Naive B cell (primary cell): Measurements from ENCODE around the gene CKS1B. TPM values are rescaled to one million over a fixed set of nuclear protein-coding genes. Genes with fewer than 3 reads are reported as not detected.
A peak's percentile ranks its signal among the peaks of the same experiment; 100 is the strongest.

ENCODE experiments used
- ATAC-seq, 2 donors: fragments of 150-1000 bp; cut with Tn5 transposase; 2 replicates each; pipeline ENCODE4 v1.10.0; 2021; ENCODE audit warnings: low read depth in 2 of 2, mild to moderate bottlenecking in 2 of 2, moderate library complexity in 2 of 2
- DNase-seq: peaks from one replicate; pipeline ENCODE4 v3.0.0; 2022
- H3K27ac Mint-ChIP-seq, 6 donors: one replicate each; pipeline ENCODE4 v1.8.0; 2020 to 2022; ENCODE audit warnings: mild to moderate bottlenecking in 6 of 6, mixed read lengths in 6 of 6, moderate library complexity in 5 of 6, inconsistent platforms in 2 of 6
- H3K27me3 Mint-ChIP-seq, 3 donors: one replicate each; pipeline ENCODE4 v1.8.0; 2021 to 2022; ENCODE audit warnings: mixed read lengths in 3 of 3, mild to moderate bottlenecking in 1 of 3
- H3K36me3 Mint-ChIP-seq, 2 donors: one replicate each; pipeline ENCODE4 v1.8.0; 2020 to 2022; ENCODE audit warnings: mixed read lengths in 2 of 2, inconsistent platforms in 1 of 2, mild to moderate bottlenecking in 1 of 2
- H3K4me1 Mint-ChIP-seq, 3 donors: one replicate each; pipeline ENCODE4 v1.8.0; 2020 to 2022; ENCODE audit warnings: mixed read lengths in 3 of 3, inconsistent platforms in 1 of 3, mild to moderate bottlenecking in 1 of 3, moderate library complexity in 1 of 3
- H3K4me3 Mint-ChIP-seq, 8 donors: one replicate each; pipeline ENCODE4 v1.8.0; 2020 to 2022; ENCODE audit warnings: mild to moderate bottlenecking in 8 of 8, mixed read lengths in 8 of 8, moderate library complexity in 8 of 8, inconsistent platforms in 2 of 8
- H3K9me3 Mint-ChIP-seq, 7 donors: one replicate each; pipeline ENCODE4 v1.8.0; 2020 to 2022; ENCODE audit warnings: mixed read lengths in 7 of 7, mild to moderate bottlenecking in 5 of 7, inconsistent platforms in 2 of 7, moderate library complexity in 1 of 7
- polyA plus RNA-seq, 6 donors: library from polyadenylated mRNA; unstranded; fragments of 300-500 nt; fragmentation: Illumina TruSeq; gene quantifications; one replicate each; pipeline ENCODE4 v1.2.3, GENCODE V29; 2021; ENCODE audit warnings: low read depth in 6 of 6

The CKS1B gene
- polyA plus RNA-seq, 6 donors from 2014 or later = 117 to 196 (median 131) TPM

DNA sequence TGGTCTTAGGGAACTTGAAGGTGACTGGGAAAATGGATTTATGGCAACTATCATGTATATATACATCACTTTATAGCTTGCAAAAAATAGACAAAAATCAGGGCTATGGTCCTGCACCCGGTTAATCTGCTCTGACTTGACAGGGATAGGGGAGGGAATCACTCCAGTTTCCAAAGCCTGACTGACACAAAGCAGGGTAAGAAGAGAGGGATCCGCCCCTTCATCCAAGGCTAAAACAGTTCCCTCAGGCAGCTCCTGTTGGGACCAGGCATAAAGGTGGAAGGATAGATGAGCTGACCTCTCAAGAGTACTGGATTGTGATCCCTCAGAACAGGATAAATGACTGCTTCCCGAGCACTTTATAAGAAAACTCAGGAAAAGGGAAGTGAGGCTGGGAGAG is 19.9 kb upstream of the CKS1B start:
- Mint-ChIP-seq H3K4me3 (peak overlapping the region; percentile 89 to 98 (median 97)), H3K4me1 (peaks cover 50 to 72% (median 69%) of the 10 kb centered on the region in 3 donors), H3K27me3 (no peaks in the 10 kb centered on the region), H3K27ac (peak overlapping the region; percentile 99 to 100 (median 99)), H3K9me3 (no peaks in the 10 kb centered on the region), H3K36me3 (peaks cover 5 to 8% of the 10 kb centered on the region in 2 donors)
- DNase-seq = no peak
- no peak for ATAC-seq

- H3K36me3 Mint-ChIP-seq = peaks cover 5 to 8% of the 10 kb centered on the region in 2 donors
- H3K9me3 Mint-ChIP-seq = no peaks in the 10 kb centered on the region
- H3K27me3 Mint-ChIP-seq = no peaks in the 10 kb centered on the region
- H3K4me3 Mint-ChIP-seq = peak overlapping the region; percentile 89 to 98 (median 97)
- H3K4me1 Mint-ChIP-seq = peaks cover 50 to 76% (median 71%) of the 10 kb centered on the region in 3 donors
- ATAC-seq (peak; percentile 77 to 81), DNase-seq (peak; percentile 85)
- H3K27ac Mint-ChIP-seq = peak overlapping the region; percentile 99 to 100 (median 99)
These were observed 19.3 kb upstream of the CKS1B start for GRCh38 chr1:154955039-154955717.

DNA sequence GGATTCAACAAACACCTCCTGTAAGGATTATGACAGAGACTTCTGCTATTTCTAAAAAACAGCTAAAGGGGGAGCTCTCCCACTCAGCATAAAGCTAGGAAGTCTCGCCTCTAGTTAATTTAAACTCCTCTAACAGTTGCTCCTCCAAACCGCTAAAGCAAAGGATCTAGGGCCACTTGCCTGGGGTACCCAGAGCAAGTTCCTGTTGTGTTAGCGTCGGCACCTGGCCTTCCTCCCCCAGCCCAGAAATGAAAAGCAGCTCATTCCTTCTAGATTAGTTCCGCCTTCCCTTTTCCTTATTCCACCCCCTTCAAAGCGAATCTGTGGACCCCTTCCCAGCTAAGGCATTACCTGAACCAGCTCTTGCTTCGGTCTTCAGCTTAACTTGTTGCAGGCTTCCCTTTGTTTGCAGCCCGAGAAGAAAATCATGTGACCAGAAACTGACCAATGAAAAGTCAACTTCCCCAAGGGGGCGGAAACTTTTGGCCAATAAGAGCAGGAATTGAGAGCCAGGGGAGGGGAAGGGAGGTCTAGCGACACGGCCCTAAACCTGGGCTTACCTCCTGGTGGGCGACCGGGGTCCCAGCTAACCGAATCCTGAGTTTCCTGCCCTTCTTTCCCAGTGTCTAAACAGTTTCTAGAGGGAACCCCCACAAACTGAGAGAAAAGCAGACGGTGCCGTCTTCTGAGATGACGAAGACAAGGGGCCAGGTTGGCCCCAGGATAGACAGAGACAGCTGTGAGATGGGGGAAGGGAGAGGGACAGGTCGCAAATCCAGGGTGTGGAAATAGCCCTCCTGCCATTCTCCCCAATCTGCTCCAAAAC is 18.6 kb upstream of the CKS1B start, which contains the start of gene PBXIP1:
PBXIP1 (minus strand) TSS at position 382 of the 826 bp plus-strand sequence. CDS start 2,378 bp downstream, outside the sequence.
- ATAC-seq (peak; percentile 53 to 57), DNase-seq (peak; percentile 91)
- H3K4me1 Mint-ChIP-seq = peaks cover 45 to 77% (median 71%) of the 10 kb centered on the region in 3 donors
- no peaks in the 10 kb centered on the region for H3K27me3 Mint-ChIP-seq
- H3K9me3 Mint-ChIP-seq = no peaks in the 10 kb centered on the region
- H3K36me3 Mint-ChIP-seq = peaks cover 0 to under 1% of the 10 kb centered on the region in 2 donors
- peak within 1 kb of the TSS; percentile 99 to 100 (median 99) for H3K27ac Mint-ChIP-seq
- H3K4me3 Mint-ChIP-seq = peak within 1 kb of the TSS; percentile 89 to 98 (median 97)

DNA sequence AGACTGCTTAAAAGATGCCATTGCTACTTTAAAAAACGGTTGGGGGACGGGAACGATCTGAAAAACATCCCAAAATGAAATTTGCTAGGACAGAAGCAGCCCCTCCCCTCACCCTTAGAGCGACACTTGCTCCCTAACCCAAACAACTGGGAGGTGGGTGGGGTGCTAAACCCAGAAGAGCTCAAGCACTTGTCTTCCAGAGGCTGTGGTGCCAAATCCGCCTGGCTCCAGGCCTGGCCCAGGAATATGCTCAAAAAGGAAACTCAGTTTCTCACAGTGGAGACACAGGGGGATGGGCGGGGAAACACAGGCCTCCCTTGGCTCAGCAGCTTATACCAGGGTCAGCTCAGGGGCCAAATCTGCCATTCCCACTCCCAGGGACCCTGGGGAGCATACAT is 17.9 kb upstream of the CKS1B start:
- ATAC-seq = no peak
- Mint-ChIP-seq H3K36me3 (no peaks in the 10 kb centered on the region), H3K9me3 (no peaks in the 10 kb centered on the region), H3K4me1 (peaks cover 48 to 78% (median 68%) of the 10 kb centered on the region in 3 donors), H3K4me3 (peak overlapping the region; percentile 89 to 98 (median 97)), H3K27ac (peak overlapping the region; percentile 73 to 100 (median 99)), H3K27me3 (no peaks in the 10 kb centered on the region)
- no peak for DNase-seq

- Mint-ChIP-seq H3K27ac (peak overlapping the region in 5 of 6 donors; percentile 66 to 100 (median 86)), H3K36me3 (no peaks in the 10 kb centered on the region), H3K4me1 (peaks cover 45 to 74% (median 62%) of the 10 kb centered on the region in 3 donors), H3K27me3 (no peaks in the 10 kb centered on the region), H3K4me3 (peak overlapping the region; percentile 12 to 98 (median 60)), H3K9me3 (no peaks in the 10 kb centered on the region)
- ATAC-seq (no peak), DNase-seq (no peak)
These were observed 17.3 kb upstream of the CKS1B start for GRCh38 chr1:154957091-154957657.

DNA sequence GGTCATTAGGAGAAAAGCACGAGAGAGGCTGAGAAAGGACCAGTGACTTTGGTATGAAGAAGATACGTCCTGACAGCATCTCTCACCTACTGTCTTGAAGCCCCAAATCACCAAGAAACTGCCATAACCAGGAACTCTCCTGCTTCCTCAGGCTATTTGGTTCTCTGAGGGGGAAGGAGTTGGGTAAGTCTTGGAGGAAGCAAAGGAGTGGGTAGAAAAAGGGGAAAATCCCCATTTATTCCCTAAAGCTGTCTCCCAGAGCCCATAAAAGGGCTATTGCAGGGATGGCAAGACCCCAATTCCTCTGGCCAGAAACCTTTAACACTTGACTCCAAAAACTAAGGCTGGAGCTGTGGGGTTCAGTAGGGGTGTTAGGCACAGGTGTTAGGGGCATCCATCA is 16.4 kb upstream of the CKS1B start:
- H3K27me3 Mint-ChIP-seq = no peaks in the 10 kb centered on the region
- DNase-seq (no peak), ATAC-seq (no peak)
- peak overlapping the region in 3 of 8 donors; percentile 5 to 80 (median 79) for H3K4me3 Mint-ChIP-seq
- H3K4me1 Mint-ChIP-seq = peaks cover 40 to 74% (median 61%) of the 10 kb centered on the region in 3 donors
- H3K9me3 Mint-ChIP-seq = no peaks in the 10 kb centered on the region
- H3K27ac Mint-ChIP-seq = peak overlapping the region in 3 of 6 donors; percentile 11 to 63 (median 42)
- H3K36me3 Mint-ChIP-seq = no peaks in the 10 kb centered on the region

DNA sequence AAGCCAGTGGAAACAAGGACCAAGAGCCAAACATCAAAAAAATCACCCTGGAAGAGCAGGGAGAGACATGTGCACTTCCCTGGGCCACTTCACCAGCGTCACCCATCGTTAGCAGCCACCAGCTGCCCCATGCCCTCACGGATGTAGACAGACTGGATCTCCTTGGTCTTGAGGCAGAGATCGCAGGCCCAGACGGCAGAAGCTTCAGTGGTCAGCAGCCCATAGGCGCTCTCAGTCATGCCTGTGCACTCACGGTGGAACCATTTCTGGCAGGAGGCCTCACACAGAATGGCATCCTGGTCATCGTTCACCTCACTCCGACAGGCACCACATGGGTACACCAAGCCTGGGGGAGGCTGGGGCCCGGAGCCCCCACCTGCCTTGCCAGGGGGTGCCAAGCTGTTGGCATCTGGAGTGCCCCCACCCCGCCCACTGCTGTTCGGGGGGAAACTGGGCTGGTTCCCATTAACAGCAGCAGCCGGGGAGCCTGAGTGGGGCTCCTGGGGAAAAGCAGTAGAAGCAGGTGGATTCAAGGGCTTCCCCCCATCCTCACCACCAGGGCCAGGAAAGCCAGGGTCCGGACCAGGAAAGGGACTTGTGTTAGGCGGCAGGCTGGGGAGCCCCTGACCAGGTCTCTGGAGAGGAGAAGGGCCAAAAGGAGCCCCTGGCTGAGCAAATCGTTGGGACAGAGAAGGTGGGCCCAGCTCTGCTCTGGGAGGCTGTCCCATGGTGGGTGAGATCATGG is 15.6 kb upstream of the CKS1B start:
- Mint-ChIP-seq H3K36me3 (peaks cover 0 to 5% of the 10 kb centered on the region in 2 donors), H3K9me3 (no peaks in the 10 kb centered on the region), H3K4me1 (peaks cover 36 to 70% (median 61%) of the 10 kb centered on the region in 3 donors), H3K4me3 (peak overlapping the region in 5 of 8 donors; percentile 25 to 94 (median 80)), H3K27me3 (no peaks in the 10 kb centered on the region), H3K27ac (peak overlapping the region in 2 of 6 donors; percentile 14 to 79)
- no peak for ATAC-seq
- DNase-seq = no peak

DNA sequence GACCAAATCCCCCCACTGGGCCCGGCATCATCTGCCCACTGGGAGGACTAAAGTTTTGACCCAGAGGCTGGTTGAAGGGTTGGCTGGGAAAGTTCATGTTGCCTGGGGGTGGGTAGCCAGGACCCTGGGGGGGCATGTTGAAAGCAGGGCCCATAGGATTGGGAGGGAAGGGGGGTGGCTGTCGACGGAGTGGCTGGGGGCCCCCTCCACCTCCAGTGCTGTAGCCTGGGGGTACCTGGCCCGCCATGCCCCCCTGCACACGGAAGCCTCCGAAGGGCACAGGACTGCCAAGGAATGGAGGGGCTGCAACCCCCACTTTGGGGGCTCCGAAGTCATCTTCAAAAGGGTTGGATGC is 15.1 kb upstream of the CKS1B start:
- Mint-ChIP-seq H3K9me3 (no peaks in the 10 kb centered on the region), H3K36me3 (peaks cover 0 to 8% of the 10 kb centered on the region in 2 donors), H3K4me1 (peaks cover 34 to 67% (median 57%) of the 10 kb centered on the region in 3 donors), H3K27me3 (no peaks in the 10 kb centered on the region), H3K27ac (peak overlapping the region in 1 of 6 donors; percentile 79), H3K4me3 (peak overlapping the region in 5 of 8 donors; percentile 52 to 94 (median 82))
- DNase-seq (no peak), ATAC-seq (no peak)

GRCh38 chr1:154960446-154961136 is 13.9 kb upstream of the CKS1B start:
- H3K9me3 Mint-ChIP-seq = no peaks in the 10 kb centered on the region
- H3K27me3 Mint-ChIP-seq = no peaks in the 10 kb centered on the region
- H3K4me3 Mint-ChIP-seq = peak overlapping the region; percentile 82 to 95 (median 94)
- DNase-seq (no peak), ATAC-seq (no peak)
- H3K27ac Mint-ChIP-seq = peak overlapping the region; percentile 47 to 94 (median 90)
- H3K4me1 Mint-ChIP-seq = peaks cover 24 to 60% (median 45%) of the 10 kb centered on the region in 3 donors
- peaks cover 0 to 8% of the 10 kb centered on the region in 2 donors for H3K36me3 Mint-ChIP-seq

DNA sequence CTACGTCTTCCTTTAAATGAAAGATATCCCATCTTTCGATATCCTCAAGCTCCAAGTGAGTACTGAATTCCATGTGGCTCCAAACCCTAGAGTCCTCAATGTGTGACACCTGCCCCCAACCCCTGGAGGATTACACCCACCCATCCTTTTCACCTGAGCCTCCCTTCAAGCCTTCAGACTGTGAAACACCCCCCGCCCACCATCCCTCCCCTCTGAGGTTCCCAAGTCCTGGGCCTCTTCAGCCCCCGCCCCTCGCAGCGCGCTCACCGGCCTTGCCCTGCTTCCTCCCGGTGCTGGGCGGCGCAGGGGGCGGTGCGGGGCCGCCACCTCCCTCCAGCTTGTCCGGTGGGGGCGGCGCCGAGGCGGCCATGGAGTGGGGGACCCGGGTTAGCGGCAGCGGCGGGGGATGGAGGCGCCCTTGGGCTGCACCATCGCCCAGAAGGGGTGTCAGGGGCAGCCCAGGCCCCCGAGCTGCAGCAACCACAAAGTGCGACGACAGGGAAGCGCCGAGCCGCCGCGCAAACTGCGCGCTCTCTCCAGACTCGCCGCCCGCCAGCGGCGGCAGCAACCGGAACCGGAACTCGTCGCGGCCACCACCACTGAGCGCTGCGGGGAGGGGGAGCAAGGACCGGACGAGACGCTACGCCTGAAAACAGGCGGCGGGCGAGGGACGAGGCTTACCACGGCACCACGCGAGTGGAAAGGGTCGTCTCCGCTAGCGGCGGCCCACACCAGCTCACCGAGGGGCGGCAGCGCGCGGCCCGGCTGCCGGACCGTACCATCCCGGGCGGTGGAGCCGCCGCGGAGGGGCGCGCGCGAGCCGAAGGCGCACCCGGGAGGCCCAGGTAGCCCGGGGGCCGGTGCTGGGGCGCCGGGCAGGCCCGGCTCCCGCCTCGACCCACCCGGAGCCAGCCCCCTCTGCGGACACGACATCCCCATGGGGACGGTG is 13.0 kb upstream of the CKS1B start, which contains the start of gene PYGO2:
PYGO2 (minus strand) TSS at position 576 of the 949 bp plus-strand sequence; CDS start at position 370, 206 bp downstream.
- peak within 1 kb of the TSS; percentile 85 to 96 (median 90) for H3K27ac Mint-ChIP-seq
- no peaks in the 10 kb centered on the region for H3K9me3 Mint-ChIP-seq
- peak within 1 kb of the TSS; percentile 82 to 95 (median 94) for H3K4me3 Mint-ChIP-seq
- DNase-seq (peak; percentile 84), ATAC-seq (peak; percentile 79 to 80)
- no peaks in the 10 kb centered on the region for H3K27me3 Mint-ChIP-seq
- peaks cover 15 to 52% (median 36%) of the 10 kb centered on the region in 3 donors for H3K4me1 Mint-ChIP-seq
- H3K36me3 Mint-ChIP-seq = peaks cover 0 to 8% of the 10 kb centered on the region in 2 donors

GRCh38 chr1:154962156-154962749 is 12.2 kb upstream of the CKS1B start:
- Mint-ChIP-seq H3K4me1 (peaks cover 15 to 51% (median 33%) of the 10 kb centered on the region in 3 donors), H3K27ac (peak overlapping the region; percentile 45 to 96 (median 90)), H3K27me3 (no peaks in the 10 kb centered on the region), H3K36me3 (peaks cover 0 to 8% of the 10 kb centered on the region in 2 donors), H3K9me3 (no peaks in the 10 kb centered on the region), H3K4me3 (peak overlapping the region; percentile 82 to 94 (median 90))
- ATAC-seq (peak; percentile 16 to 20), DNase-seq (no peak)
